ENCODE results near the gene EXOC3L4.

DNA sequence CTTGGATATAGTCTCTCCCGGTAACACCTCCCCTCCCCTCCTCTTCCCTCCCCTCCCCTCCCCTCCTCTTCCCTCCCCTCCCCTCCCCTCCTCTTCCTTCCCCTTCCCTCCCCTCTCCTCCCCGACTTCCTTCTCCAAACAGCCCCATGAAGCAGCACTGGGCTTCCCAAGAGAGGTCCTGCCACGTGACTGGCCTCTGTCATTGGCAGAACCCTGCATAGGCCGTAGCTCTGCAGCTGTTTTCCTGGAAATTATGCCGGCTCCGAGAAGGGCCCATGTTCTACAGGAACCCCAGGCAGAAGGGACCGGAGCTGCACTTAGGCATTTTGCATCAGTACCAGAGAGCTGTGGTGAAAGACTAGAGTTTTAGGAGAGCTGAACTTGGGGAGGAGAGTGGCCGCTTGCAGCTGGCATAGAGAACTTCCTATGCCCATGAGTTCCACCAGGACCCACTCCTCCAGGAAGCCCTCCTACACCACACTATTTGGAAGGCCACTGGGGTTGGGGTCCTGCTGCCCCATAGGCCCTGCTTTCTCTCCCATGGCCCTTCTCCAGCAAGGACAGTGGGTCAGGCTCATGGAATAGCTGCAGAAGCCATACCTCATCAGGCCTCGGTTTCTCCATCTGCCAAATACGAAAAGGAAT, 23.6 kb downstream of the EXOC3L4 start:
- TF ChIP-seq, protein P1, sequence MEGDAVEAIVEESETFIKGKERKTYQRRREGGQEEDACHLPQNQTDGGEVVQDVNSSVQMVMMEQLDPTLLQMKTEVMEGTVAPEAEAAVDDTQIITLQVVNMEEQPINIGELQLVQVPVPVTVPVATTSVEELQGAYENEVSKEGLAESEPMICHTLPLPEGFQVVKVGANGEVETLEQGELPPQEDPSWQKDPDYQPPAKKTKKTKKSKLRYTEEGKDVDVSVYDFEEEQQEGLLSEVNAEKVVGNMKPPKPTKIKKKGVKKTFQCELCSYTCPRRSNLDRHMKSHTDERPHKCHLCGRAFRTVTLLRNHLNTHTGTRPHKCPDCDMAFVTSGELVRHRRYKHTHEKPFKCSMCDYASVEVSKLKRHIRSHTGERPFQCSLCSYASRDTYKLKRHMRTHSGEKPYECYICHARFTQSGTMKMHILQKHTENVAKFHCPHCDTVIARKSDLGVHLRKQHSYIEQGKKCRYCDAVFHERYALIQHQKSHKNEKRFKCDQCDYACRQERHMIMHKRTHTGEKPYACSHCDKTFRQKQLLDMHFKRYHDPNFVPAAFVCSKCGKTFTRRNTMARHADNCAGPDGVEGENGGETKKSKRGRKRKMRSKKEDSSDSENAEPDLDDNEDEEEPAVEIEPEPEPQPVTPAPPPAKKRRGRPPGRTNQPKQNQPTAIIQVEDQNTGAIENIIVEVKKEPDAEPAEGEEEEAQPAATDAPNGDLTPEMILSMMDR (optimal IDR thresholded peaks at IDR 0.05 in 1 of 3, IDR thresholded peaks at IDR 0.05 in 1 of 3, conservative IDR thresholded peaks at IDR 0.05 in 1 of 3; ENCODE audit: extremely low read depth in 1 of 3, insufficient read depth in 2 of 3, low read length in 3 of 3): no peak
- TF ChIP-seq EZH2 (IDR thresholded peaks at IDR 0.05; ENCODE audit: low read length): no peak
